SK-N-SH (cell line): ENCODE data around the gene KLF3. TPM values are rescaled to one million over a fixed set of nuclear protein-coding genes. Genes with fewer than 3 reads are reported as not detected.

Experiments used
- CTCF ChIA-PET: fragments of 300-600, 350-600 bp; formaldehyde crosslinking; extraction: SDS; loops from one replicate; lab custom pipeline; 2021; lab: Yijun Ruan, JAX
- POLR2A ChIA-PET: fragments of 350-600 bp; sonication (Branson Sonifier 250); formaldehyde crosslinking; extraction: SDS; loops from one replicate; lab custom pipeline; 2020; ENCODE audit warnings: antibody characterized with exemption, inconsistent platforms; lab: Yijun Ruan, JAX
- DNase-seq: peaks from one replicate; pipeline ENCODE4 v3.0.0; 2012
- H2AFZ ChIP-seq: fragments of 200-600 bp; sonication (generic); 2 replicates; pipeline ENCODE4 v1.8.1; 2016; ENCODE audit warnings: antibody characterized with exemption, mild to moderate bottlenecking, low read depth
- H3F3A ChIP-seq: fragments of 200-600 bp; sonication (generic); replicated peaks from 2 replicates; pipeline ENCODE3; 2016; ENCODE audit warnings: antibody characterized with exemption, mild to moderate bottlenecking; ENCODE audit not compliant: insufficient read depth
- H3K27ac ChIP-seq, 2 experiments: fragments of 200-500 bp in 1 of 2; fragments of 200-600 bp in 1 of 2; sonication (Bioruptor generic) in 1 of 2; sonication (generic), shearing (Covaris generic) in 1 of 2; 2 replicates each; pipeline versions ENCODE4 v1.5.1 to v1.6.1; 2014 to 2016; ENCODE audit warnings: low read depth in 2 of 2, inconsistent platforms in 1 of 2, low read length in 1 of 2, mild to moderate bottlenecking in 1 of 2, mixed read lengths in 1 of 2
- H3K27me3 ChIP-seq: fragments of 200-600 bp; sonication (generic), shearing (Covaris generic); 2 replicates; pipeline ENCODE4 v1.6.1; 2016; ENCODE audit warnings: mixed run types; ENCODE audit not compliant: insufficient read depth
- H3K36me3 ChIP-seq, 2 experiments: fragments of 200-500 bp in 1 of 2; fragments of 200-600 bp in 1 of 2; sonication (Bioruptor generic) in 1 of 2; sonication (generic) in 1 of 2; replicated peaks in 1 of 2; 2 replicates each; pipeline versions ENCODE3 to v1.5.1; 2014 to 2016; ENCODE audit warnings: low read length in 1 of 2, mild to moderate bottlenecking in 1 of 2; ENCODE audit not compliant: insufficient read depth in 2 of 2, control insufficient read depth in 1 of 2
- H3K4me1 ChIP-seq, 2 experiments: fragments of 200-500 bp in 1 of 2; fragments of 200-600 bp in 1 of 2; sonication (Bioruptor generic) in 1 of 2; sonication (generic), shearing (Covaris generic) in 1 of 2; 2 replicates each; pipeline versions ENCODE4 v1.5.1 to v1.6.1; 2014 to 2016; ENCODE audit warnings: low read depth in 1 of 2, low read length in 1 of 2, mixed run types in 1 of 2; ENCODE audit not compliant: insufficient read depth in 2 of 2, control insufficient read depth in 1 of 2
- H3K4me2 ChIP-seq: fragments of 200-600 bp; sonication (generic), shearing (Covaris generic); 2 replicates; pipeline ENCODE4 v1.6.1; 2017; ENCODE audit warnings: mixed run types
- H3K4me3 ChIP-seq, 2 experiments: fragments of 200-500 bp in 1 of 2; fragments of 200-600 bp in 1 of 2; sonication (Bioruptor generic) in 1 of 2; sonication (generic), shearing (Covaris generic) in 1 of 2; 2 replicates each; pipeline versions ENCODE4 v1.5.1 to v1.8.1; 2014 to 2016; ENCODE audit warnings: low read depth in 2 of 2, inconsistent platforms in 1 of 2, low read length in 1 of 2, mild to moderate bottlenecking in 1 of 2, mixed read lengths in 1 of 2, moderate library complexity in 1 of 2
- H3K79me2 ChIP-seq: fragments of 200-600 bp; sonication (generic); 2 replicates; pipeline ENCODE4 v1.8.1; 2017; ENCODE audit warnings: mild to moderate bottlenecking; ENCODE audit not compliant: insufficient read depth
- H3K9ac ChIP-seq: fragments of 200-600 bp; sonication (generic); 2 replicates; pipeline ENCODE4 v1.6.1; 2017; ENCODE audit warnings: mixed run types
- H3K9me2 ChIP-seq: fragments of 200-600 bp; sonication (generic); 2 replicates; pipeline ENCODE4 v1.6.1; 2017; ENCODE audit warnings: mixed run types
- H3K9me3 ChIP-seq: fragments of 200-600 bp; sonication (generic); 2 replicates; pipeline ENCODE4 v1.6.1; 2017; ENCODE audit warnings: mixed run types, mild to moderate bottlenecking, moderate library complexity
- H4K20me1 ChIP-seq: fragments of 200-600 bp; sonication (generic); 2 replicates; pipeline ENCODE4 v1.6.1; 2017; ENCODE audit warnings: mild to moderate bottlenecking, mixed run types; ENCODE audit not compliant: insufficient read depth
- CHD2 ChIP-seq: fragments of 150-350 bp; IDR thresholded peaks from 2 replicates; pipeline ENCODE4 v1.6.1; 2018; ENCODE audit warnings: low read length; ENCODE audit not compliant: partially characterized antibody
- ELF1 ChIP-seq: IDR thresholded peaks from 2 replicates; pipeline ENCODE4 v1.4.0; 2012
- EP300 ChIP-seq, 2 experiments: IDR thresholded peaks; 2 replicates each; pipeline versions ENCODE4 v1.4.0 to v1.6.1; 2012; ENCODE audit warnings: borderline replicate concordance in 1 of 2, low read depth in 1 of 2, low read length in 1 of 2
- FOSL2 ChIP-seq: IDR thresholded peaks from 2 replicates; pipeline ENCODE4 v1.4.0; 2012; ENCODE audit warnings: low read depth, mild to moderate bottlenecking, moderate library complexity, borderline replicate concordance
- GABPA ChIP-seq: IDR thresholded peaks from 2 replicates; pipeline ENCODE4 v1.4.0; 2012; ENCODE audit warnings: low read depth, mild to moderate bottlenecking
- MEF2A ChIP-seq: IDR thresholded peaks from 2 replicates; pipeline ENCODE4 v1.4.0; 2012; ENCODE audit warnings: low read depth, borderline replicate concordance
- NFIC ChIP-seq: IDR thresholded peaks from 2 replicates; pipeline ENCODE4 v1.4.0; 2012; ENCODE audit warnings: borderline replicate concordance
- NRF1 ChIP-seq: IDR thresholded peaks from 2 replicates; pipeline ENCODE4 v1.6.1; 2012; ENCODE audit warnings: low read depth, mild to moderate bottlenecking, low read length
- POLR2AphosphoS5 ChIP-seq: IDR thresholded peaks from 2 replicates; pipeline ENCODE4 v1.6.1; 2012; ENCODE audit warnings: low read depth, low read length
- RAD21 ChIP-seq: IDR thresholded peaks from 2 replicates; pipeline ENCODE4 v1.6.1; 2012; ENCODE audit warnings: mild to moderate bottlenecking, low read length
- RCOR1 ChIP-seq: fragments of 150-350 bp; IDR thresholded peaks from 2 replicates; pipeline ENCODE4 v1.6.1; 2017; ENCODE audit warnings: antibody characterized with exemption, low read length
- RFX5 ChIP-seq: IDR thresholded peaks from 2 replicates; pipeline ENCODE4 v1.6.1; 2012; ENCODE audit warnings: mild to moderate bottlenecking, improper control_type of control experiment, low read length
- RXRA ChIP-seq: IDR thresholded peaks from 2 replicates; pipeline ENCODE4 v1.4.0; 2012; ENCODE audit warnings: low read depth, mild to moderate bottlenecking, borderline replicate concordance
- SIN3A ChIP-seq: IDR thresholded peaks from 2 replicates; pipeline ENCODE4 v1.6.1; 2012; ENCODE audit warnings: low read depth, mild to moderate bottlenecking, low read length, moderate library complexity, borderline replicate concordance
- SMC3 ChIP-seq: IDR thresholded peaks from 2 replicates; pipeline ENCODE4 v1.6.1; 2012; ENCODE audit warnings: low read depth, low read length, improper control_type of control experiment
- TAF1 ChIP-seq: IDR thresholded peaks from 2 replicates; pipeline ENCODE4 v1.6.1; 2012; ENCODE audit warnings: low read depth, mild to moderate bottlenecking, low read length, moderate library complexity, borderline replicate concordance
- TCF12 ChIP-seq: IDR thresholded peaks from 2 replicates; pipeline ENCODE4 v1.4.0; 2012
- TEAD4 ChIP-seq: IDR thresholded peaks from 2 replicates; pipeline ENCODE4 v1.4.0; 2012; ENCODE audit warnings: mild to moderate bottlenecking, borderline replicate concordance; ENCODE audit not compliant: insufficient read depth
- YY1 ChIP-seq: IDR thresholded peaks from 2 replicates; pipeline ENCODE4 v1.4.0; 2012; ENCODE audit warnings: low read depth, mild to moderate bottlenecking
- WGBS: methylation state at CpG from one replicate; pipeline ENCODE4 v1.1.6; 2017; ENCODE audit warnings: low lambda C conversion rate; 5-methylcytosine and 5-hydroxymethylcytosine counted together
- polyA plus RNA-seq, 3 experiments: library from polyadenylated mRNA; depleted of rRNA; stranded (reverse); fragments of >200 nt; gene quantifications; 2 replicates each; pipeline ENCODE4 v1.2.3, GENCODE V29; 2012
- TF ChIP-seq, protein P1 (sequence below): IDR thresholded peaks from 2 replicates; pipeline ENCODE4 v1.4.0; 2012; ENCODE audit warnings: low read depth, borderline replicate concordance
- TF ChIP-seq, protein P2 (sequence below): fragments of 150-350 bp; IDR thresholded peaks from 2 replicates; pipeline ENCODE4 v1.6.1; 2017; ENCODE audit warnings: antibody characterized with exemption, low read length, low read depth, borderline replicate concordance
- TF ChIP-seq, protein P3 (sequence below): IDR thresholded peaks from 2 replicates; pipeline ENCODE4; 2012
- TF ChIP-seq, protein P4 (sequence below): IDR thresholded peaks from 2 replicates; pipeline ENCODE4 v1.4.0; 2012; ENCODE audit warnings: low read depth, borderline replicate concordance

Gene KLF3
- polyA plus RNA-seq, 1 of the 3 experiments (the other 2 are of a cell fraction), result 8.2 TPM

DNA sequence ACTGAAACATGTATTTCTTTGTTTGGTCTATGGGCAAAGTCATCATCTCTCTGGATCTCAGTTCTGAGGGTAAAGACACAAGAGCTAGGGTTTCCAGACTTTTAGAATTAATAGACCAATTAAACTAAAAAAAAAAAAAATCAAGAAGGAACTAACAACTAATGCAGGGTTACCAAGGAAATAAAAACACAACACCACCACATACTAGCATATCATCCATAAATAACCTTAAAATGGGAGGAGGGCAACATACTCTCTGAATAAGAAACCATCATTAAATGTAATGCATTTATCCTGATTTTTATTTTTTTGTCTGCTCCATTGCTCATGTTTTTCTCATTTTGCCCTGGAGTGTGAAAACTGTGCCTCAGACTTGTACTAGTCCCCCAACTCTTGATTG lies 33.5 kb upstream of the KLF3 start:
- Histone ChIP-seq H3K4me2 (no peak overlapping the region), H3K27ac (no peak overlapping the region), H3K4me1 (no peaks in the 10 kb centered on the region), H3K36me3 (no peaks in the 10 kb centered on the region), H3K9ac (no peak overlapping the region), H2AFZ (no peak overlapping the region), H3K27me3 (no peaks in the 10 kb centered on the region), H3K79me2 (no peaks in the 10 kb centered on the region), H3K4me3 (no peak overlapping the region), H4K20me1 (no peaks in the 10 kb centered on the region), H3K9me2 (no peaks in the 10 kb centered on the region), H3K9me3 (no peaks in the 10 kb centered on the region), H3F3A (no peaks in the 10 kb centered on the region)
- DNase-seq, result no peak
- no peak for TF ChIP-seq SMC3
- TF ChIP-seq POLR2AphosphoS5, result no peak
- TF ChIP-seq, protein P1, sequence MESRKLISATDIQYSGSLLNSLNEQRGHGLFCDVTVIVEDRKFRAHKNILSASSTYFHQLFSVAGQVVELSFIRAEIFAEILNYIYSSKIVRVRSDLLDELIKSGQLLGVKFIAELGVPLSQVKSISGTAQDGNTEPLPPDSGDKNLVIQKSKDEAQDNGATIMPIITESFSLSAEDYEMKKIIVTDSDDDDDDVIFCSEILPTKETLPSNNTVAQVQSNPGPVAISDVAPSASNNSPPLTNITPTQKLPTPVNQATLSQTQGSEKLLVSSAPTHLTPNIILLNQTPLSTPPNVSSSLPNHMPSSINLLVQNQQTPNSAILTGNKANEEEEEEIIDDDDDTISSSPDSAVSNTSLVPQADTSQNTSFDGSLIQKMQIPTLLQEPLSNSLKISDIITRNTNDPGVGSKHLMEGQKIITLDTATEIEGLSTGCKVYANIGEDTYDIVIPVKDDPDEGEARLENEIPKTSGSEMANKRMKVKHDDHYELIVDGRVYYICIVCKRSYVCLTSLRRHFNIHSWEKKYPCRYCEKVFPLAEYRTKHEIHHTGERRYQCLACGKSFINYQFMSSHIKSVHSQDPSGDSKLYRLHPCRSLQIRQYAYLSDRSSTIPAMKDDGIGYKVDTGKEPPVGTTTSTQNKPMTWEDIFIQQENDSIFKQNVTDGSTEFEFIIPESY, result no peak
- no peak for TF ChIP-seq MEF2A
- no peak for TF ChIP-seq TAF1
- no peak for TF ChIP-seq NRF1
- no peak for TF ChIP-seq RAD21
- no peak for TF ChIP-seq FOSL2
- TF ChIP-seq ELF1, result no peak
- no peak for TF ChIP-seq GABPA
- TF ChIP-seq RFX5, result no peak
- TF ChIP-seq RXRA, result no peak
- TF ChIP-seq TEAD4, result no peak
- TF ChIP-seq, protein P2, sequence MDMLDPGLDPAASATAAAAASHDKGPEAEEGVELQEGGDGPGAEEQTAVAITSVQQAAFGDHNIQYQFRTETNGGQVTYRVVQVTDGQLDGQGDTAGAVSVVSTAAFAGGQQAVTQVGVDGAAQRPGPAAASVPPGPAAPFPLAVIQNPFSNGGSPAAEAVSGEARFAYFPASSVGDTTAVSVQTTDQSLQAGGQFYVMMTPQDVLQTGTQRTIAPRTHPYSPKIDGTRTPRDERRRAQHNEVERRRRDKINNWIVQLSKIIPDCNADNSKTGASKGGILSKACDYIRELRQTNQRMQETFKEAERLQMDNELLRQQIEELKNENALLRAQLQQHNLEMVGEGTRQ, result no peak
- TF ChIP-seq SIN3A, result no peak
- no peak for TF ChIP-seq TCF12
- ChIA-PET POLR2A (no interaction called here), CTCF (no interaction called here)

DNA sequence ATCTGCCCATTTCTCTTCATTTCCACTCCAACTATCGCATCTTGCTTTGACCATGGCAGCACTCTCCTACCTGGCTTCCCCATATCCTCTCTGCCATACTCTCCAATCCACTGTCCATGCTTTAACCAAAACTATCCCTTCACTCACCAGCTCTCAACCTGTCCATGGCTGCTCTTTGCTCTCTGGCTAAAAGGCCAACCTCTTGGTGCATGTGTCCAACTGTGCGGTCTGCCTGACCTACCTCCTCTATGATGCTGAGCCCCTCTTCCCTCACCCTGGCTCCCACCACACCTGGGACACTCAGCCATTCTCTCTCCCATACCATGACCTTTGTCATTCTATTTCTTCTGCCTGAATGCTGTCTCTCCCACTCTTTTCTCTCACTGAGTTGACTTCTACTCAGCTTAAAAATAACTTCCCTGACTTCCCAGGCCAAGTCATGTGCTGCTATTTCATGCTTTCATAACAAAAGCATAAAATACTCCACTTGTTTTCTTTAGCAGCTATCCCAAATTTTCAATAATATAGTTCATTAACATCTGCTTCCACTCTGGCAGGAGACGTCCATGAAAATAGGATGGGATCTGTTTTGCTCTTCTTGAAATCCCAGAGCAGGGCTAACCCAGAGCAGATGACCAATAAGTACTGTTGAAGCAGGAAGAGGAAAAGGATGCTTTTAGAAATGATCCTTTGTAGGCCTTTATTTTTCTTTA lies 29.8 kb upstream of the KLF3 start:
- POLR2A ChIA-PET, result no interaction called here
- no peak overlapping the region for H2AFZ ChIP-seq
- 63% methylated on average over 3 of the region's 3 CpGs for WGBS

More for the DNA sequence above, 29.8 kb upstream of the KLF3 start:
- no peak overlapping the region for H3K4me2 ChIP-seq
- H3K36me3 ChIP-seq, result no peaks in the 10 kb centered on the region
- CTCF ChIA-PET, result no interaction called here
- H3K4me3 ChIP-seq, result no peak overlapping the region
- no peaks in the 10 kb centered on the region for H3K9me3 ChIP-seq
- no peaks in the 10 kb centered on the region for H3K79me2 ChIP-seq
- H3K9ac ChIP-seq, result no peak overlapping the region
- no peaks in the 10 kb centered on the region for H3K4me1 ChIP-seq
- TF ChIP-seq YY1 (no peak), MEF2A (no peak), GABPA (no peak), RAD21 (no peak), FOSL2 (no peak), CHD2 (no peak), EP300 (IDR thresholded peaks at IDR 0.05; ENCODE audit: borderline replicate concordance in 1 of 2, low read depth in 1 of 2, low read length in 1 of 2) (no peak), RCOR1 (no peak), TCF12 (no peak), NFIC (no peak)
- TF ChIP-seq, protein P3, sequence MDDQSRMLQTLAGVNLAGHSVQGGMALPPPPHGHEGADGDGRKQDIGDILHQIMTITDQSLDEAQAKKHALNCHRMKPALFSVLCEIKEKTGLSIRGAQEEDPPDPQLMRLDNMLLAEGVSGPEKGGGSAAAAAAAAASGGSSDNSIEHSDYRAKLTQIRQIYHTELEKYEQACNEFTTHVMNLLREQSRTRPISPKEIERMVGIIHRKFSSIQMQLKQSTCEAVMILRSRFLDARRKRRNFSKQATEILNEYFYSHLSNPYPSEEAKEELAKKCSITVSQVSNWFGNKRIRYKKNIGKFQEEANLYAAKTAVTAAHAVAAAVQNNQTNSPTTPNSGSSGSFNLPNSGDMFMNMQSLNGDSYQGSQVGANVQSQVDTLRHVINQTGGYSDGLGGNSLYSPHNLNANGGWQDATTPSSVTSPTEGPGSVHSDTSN, result no peak
- TF ChIP-seq, protein P2, result no peak
- TF ChIP-seq, protein P4, sequence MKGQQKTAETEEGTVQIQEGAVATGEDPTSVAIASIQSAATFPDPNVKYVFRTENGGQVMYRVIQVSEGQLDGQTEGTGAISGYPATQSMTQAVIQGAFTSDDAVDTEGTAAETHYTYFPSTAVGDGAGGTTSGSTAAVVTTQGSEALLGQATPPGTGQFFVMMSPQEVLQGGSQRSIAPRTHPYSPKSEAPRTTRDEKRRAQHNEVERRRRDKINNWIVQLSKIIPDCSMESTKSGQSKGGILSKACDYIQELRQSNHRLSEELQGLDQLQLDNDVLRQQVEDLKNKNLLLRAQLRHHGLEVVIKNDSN, result no peak
- H3K9me2 ChIP-seq, result no peaks in the 10 kb centered on the region
- no peak overlapping the region for H3K27ac ChIP-seq
- no peaks in the 10 kb centered on the region for H3K27me3 ChIP-seq
- H3F3A ChIP-seq, result no peaks in the 10 kb centered on the region
- no peak for DNase-seq
- H4K20me1 ChIP-seq, result no peaks in the 10 kb centered on the region
